Measurements from ENCODE around the gene RAD9A. TPM values are rescaled to one million over a fixed set of nuclear protein-coding genes. Genes with fewer than 3 reads are reported as not detected.

Gene RAD9A
- total and polyA plus RNA-seq, 9 of the 15 experiments (the other 6 are each of a cell fraction or from before 2014, with no cell fraction given) = 1.4 to 41.2 (median 16.1) TPM

DNA sequence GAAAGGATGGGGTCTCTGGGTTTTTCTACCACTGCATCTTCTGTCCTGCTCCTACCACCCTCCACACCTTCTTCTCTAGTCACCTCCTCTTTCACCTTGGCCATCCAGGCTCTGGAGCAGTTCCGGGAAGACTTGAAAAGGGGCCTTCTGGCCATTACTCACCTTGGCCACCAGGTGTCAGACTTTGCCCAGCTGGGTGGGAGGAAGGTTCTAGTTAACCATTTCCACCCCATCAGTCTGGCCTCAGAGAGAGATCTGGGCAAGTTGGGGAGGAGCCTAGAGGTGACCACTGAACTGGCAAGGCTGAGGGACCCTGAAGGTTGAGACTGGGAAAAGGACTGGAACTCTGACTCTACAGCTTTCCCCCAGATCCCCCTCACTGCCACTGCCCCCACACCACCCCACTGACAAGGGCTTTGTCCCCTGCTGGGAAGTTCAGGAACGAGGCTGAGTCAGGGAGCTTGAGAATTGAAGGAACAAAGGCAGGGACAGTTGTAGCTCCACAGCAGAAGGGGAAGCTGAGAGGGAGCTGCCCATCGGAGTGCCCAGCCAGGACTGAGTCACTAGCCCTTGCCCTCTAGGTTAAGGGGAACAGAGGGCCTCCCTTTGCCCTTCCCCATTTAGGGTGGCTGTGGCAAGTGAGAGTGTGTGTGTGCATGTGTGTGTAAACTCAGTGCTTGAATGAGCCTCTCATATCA, 34.8 kb upstream of the RAD9A start:
- H3K4me1 ChIP-seq (replicated peaks in 1 of 2; ENCODE audit: control insufficient read depth in 2 of 2, insufficient read depth in 2 of 2, low read length in 2 of 2) = peaks cover 40 to 53% of the 10 kb centered on the region in 2 experiments
- no peaks in the 10 kb centered on the region for H3K36me3 ChIP-seq (ENCODE audit: control insufficient read depth, insufficient read depth, low read length)
- peak overlapping the region; percentile 92; the same call in 2 of the 3 replicates for H3K27ac ChIP-seq (ENCODE audit: extremely low read depth, low read depth, low read length)
- peaks cover 8% of the 10 kb centered on the region for H3K79me2 ChIP-seq (ENCODE audit: control insufficient read depth, insufficient read depth, low read length)
- H4K20me1 ChIP-seq (replicated peaks; ENCODE audit: control insufficient read depth, insufficient read depth, low read length) = no peaks in the 10 kb centered on the region
- intact Hi-C loops (cut with micrococcal nuclease) (loop anchor here (1.0 to 5.0 kb wide), 2 partner anchors 25 to 150 kb away; partner anchors contain the start of genes CDK2AP2 and PITPNM1), in situ Hi-C loops (cut with MboI) (no loop called here)
- H3K9ac ChIP-seq (ENCODE audit: insufficient read depth in 1 of 2, low read depth in 2 of 2, low read length in 2 of 2) = peak overlapping the region; percentile 80 to 88; a peak in 3 of 4 replicates
- H3K9me1 ChIP-seq (ENCODE audit: control insufficient read depth, insufficient read depth, low read length) = no peaks in the 10 kb centered on the region
- 13% methylated on average over 3 of the region's 3 CpGs for WGBS (ENCODE audit: insufficient coverage, low coverage, missing lambda C conversion rate)
- FAIRE-seq = peak; percentile 90
- peak overlapping the region; percentile 4 for H3K4me2 ChIP-seq (ENCODE audit: insufficient read depth, low read length)
- no TSS peak for BruUV-seq (replicated peaks)
- ATAC-seq = peak; percentile 59
- no peaks in the 10 kb centered on the region for H3K27me3 ChIP-seq (ENCODE audit: control insufficient read depth in 2 of 2, insufficient read depth in 2 of 2, low read length in 2 of 2)
- H2AFZ ChIP-seq (ENCODE audit: low read depth, low read length) = peak overlapping the region; percentile 51
- ChIA-PET POLR2A (interaction anchor here (0.6 to 1.3 kb wide), 4 partner anchors 10 to 1852 kb away, joined by 3 to 5 read pairs (median 4); no protein-coding TSS in a partner anchor), CTCF (ENCODE audit: low intra/inter-chr PET ratio) (interaction anchor here (0.6 to 3.7 kb wide), 6 partner anchors 17 to 149 kb away, joined by 3 to 41 read pairs (median 3); partner anchors contain the start of genes CLCF1 and PITPNM1)
- no peaks in the 10 kb centered on the region; the same call in 1 of the 2 replicates for H3K9me3 ChIP-seq (replicated peaks; ENCODE audit: control insufficient read depth, insufficient read depth, low read depth, low read length)
- H3K4me3 ChIP-seq = no peak overlapping the region
- peak; percentile 70 to 90 (median 80) for DNase-seq (ENCODE audit: extremely low read depth in 1 of 4, low spot score in 3 of 4)
- no peak for TF ChIP-seq SRSF3 (IDR thresholded peaks at IDR 0.05; ENCODE audit: insufficient read depth, low read length)
- no peak for TF ChIP-seq SAP30 (IDR thresholded peaks at IDR 0.05; ENCODE audit: borderline replicate concordance, insufficient read depth, low read depth, low read length, poor library complexity, severe bottlenecking)
- no peak for TF ChIP-seq SETDB1 (IDR thresholded peaks at IDR 0.05; ENCODE audit: low read length)
- 0 out of 2 replicates have a peak, but pooled peaks have one; percentile 36 for TF ChIP-seq ZBTB7A (IDR thresholded peaks at IDR 0.05; ENCODE audit: borderline replicate concordance, control insufficient read depth, low read depth, low read length)
- TF ChIP-seq, protein P1, sequence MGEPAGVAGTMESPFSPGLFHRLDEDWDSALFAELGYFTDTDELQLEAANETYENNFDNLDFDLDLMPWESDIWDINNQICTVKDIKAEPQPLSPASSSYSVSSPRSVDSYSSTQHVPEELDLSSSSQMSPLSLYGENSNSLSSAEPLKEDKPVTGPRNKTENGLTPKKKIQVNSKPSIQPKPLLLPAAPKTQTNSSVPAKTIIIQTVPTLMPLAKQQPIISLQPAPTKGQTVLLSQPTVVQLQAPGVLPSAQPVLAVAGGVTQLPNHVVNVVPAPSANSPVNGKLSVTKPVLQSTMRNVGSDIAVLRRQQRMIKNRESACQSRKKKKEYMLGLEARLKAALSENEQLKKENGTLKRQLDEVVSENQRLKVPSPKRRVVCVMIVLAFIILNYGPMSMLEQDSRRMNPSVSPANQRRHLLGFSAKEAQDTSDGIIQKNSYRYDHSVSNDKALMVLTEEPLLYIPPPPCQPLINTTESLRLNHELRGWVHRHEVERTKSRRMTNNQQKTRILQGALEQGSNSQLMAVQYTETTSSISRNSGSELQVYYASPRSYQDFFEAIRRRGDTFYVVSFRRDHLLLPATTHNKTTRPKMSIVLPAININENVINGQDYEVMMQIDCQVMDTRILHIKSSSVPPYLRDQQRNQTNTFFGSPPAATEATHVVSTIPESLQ (CRISPR knock-in tag; IDR thresholded peaks at IDR 0.05) = no peak
- TF ChIP-seq KAT8 (IDR thresholded peaks at IDR 0.05; ENCODE audit: low read depth) = no peak
- peak; percentile 74; the same call in 1 of the 2 replicates for TF ChIP-seq ZNF263 (CRISPR knock-in tag; IDR thresholded peaks at IDR 0.05; ENCODE audit: borderline replicate concordance)
- TF ChIP-seq TCF7L2 (IDR thresholded peaks at IDR 0.05; ENCODE audit: low read depth, low read length) = no peak
- TF ChIP-seq ADNP (tag; IDR thresholded peaks at IDR 0.05) = no peak
- TF ChIP-seq, protein P2, sequence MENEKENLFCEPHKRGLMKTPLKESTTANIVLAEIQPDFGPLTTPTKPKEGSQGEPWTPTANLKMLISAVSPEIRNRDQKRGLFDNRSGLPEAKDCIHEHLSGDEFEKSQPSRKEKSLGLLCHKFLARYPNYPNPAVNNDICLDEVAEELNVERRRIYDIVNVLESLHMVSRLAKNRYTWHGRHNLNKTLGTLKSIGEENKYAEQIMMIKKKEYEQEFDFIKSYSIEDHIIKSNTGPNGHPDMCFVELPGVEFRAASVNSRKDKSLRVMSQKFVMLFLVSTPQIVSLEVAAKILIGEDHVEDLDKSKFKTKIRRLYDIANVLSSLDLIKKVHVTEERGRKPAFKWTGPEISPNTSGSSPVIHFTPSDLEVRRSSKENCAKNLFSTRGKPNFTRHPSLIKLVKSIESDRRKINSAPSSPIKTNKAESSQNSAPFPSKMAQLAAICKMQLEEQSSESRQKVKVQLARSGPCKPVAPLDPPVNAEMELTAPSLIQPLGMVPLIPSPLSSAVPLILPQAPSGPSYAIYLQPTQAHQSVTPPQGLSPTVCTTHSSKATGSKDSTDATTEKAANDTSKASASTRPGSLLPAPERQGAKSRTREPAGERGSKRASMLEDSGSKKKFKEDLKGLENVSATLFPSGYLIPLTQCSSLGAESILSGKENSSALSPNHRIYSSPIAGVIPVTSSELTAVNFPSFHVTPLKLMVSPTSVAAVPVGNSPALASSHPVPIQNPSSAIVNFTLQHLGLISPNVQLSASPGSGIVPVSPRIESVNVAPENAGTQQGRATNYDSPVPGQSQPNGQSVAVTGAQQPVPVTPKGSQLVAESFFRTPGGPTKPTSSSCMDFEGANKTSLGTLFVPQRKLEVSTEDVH (IDR thresholded peaks at IDR 0.05; ENCODE audit: low read depth, partially characterized antibody) = no peak
